H1 (cell line): ENCODE measurements around the gene AK5. TPM values are rescaled to one million over a fixed set of nuclear protein-coding genes. Genes with fewer than 3 reads are reported as not detected.

Experiments used
- ATF2 ChIP-seq: IDR thresholded peaks from 2 replicates; pipeline ENCODE4 v1.6.1; 2012; ENCODE audit warnings: low read length, inconsistent platforms
- BRCA1 ChIP-seq: IDR thresholded peaks from 2 replicates; pipeline ENCODE4 v1.6.1; 2012; ENCODE audit warnings: low read depth, low read length, improper control_type of control experiment
- CBX5 ChIP-seq: fragments of 300-800, 300-1000 bp; sonication (generic); IDR thresholded peaks from 2 replicates; pipeline ENCODE4 v1.7.1; 2016; ENCODE audit warnings: antibody characterized with exemption, low read length, low read depth
- E2F6 ChIP-seq: IDR thresholded peaks from 2 replicates; pipeline ENCODE4 v1.6.1; 2012; ENCODE audit warnings: inconsistent platforms
- HDAC6 ChIP-seq: IDR thresholded peaks from one replicate; pipeline ENCODE4 v1.7.1; 2012; ENCODE audit warnings: low read depth, mild to moderate bottlenecking, inconsistent platforms, low read length, moderate library complexity
- KDM4A ChIP-seq: IDR thresholded peaks from one replicate; pipeline ENCODE4 v1.7.1; 2012; ENCODE audit warnings: low read depth, mild to moderate bottlenecking, moderate library complexity, low read length, inconsistent platforms; ENCODE audit not compliant: severe bottlenecking
- MAX ChIP-seq: IDR thresholded peaks from 2 replicates; pipeline ENCODE4 v1.6.1; 2012; ENCODE audit warnings: inconsistent platforms
- NANOG ChIP-seq: IDR thresholded peaks from 2 replicates; pipeline ENCODE4 v1.6.1; 2011; ENCODE audit warnings: low read length, low read depth, mild to moderate bottlenecking, inconsistent platforms; ENCODE audit not compliant: insufficient read depth, poor library complexity, severe bottlenecking
- PHF8 ChIP-seq: fragments of 200-600 bp; sonication (generic); conservative IDR thresholded peaks from 2 replicates; pipeline ENCODE4 v1.7.1; 2012; ENCODE audit warnings: low read depth, mild to moderate bottlenecking, inconsistent platforms, low read length, moderate library complexity
- RXRA ChIP-seq: IDR thresholded peaks from 2 replicates; pipeline ENCODE4 v1.6.1; 2011; ENCODE audit warnings: low read depth, mild to moderate bottlenecking, low read length, moderate library complexity; ENCODE audit not compliant: insufficient read depth
- SIX5 ChIP-seq: IDR thresholded peaks from 2 replicates; pipeline ENCODE4 v1.6.1; 2011; ENCODE audit warnings: mild to moderate bottlenecking, low read depth, low read length
- TAF7 ChIP-seq: optimal IDR thresholded peaks from 2 replicates; pipeline ENCODE3; 2011; ENCODE audit warnings: low read depth, mild to moderate bottlenecking, inconsistent platforms, low read length, moderate library complexity, borderline replicate concordance
- TEAD4 ChIP-seq: IDR thresholded peaks from 2 replicates; pipeline ENCODE4 v1.6.1; 2012; ENCODE audit warnings: low read depth, low read length, inconsistent platforms, mixed read lengths
- polyA plus RNA-seq, 7 experiments: library from polyadenylated mRNA; depleted of rRNA in 3 of 7; stranded (reverse) in 5 of 7; unstranded in 2 of 7; fragments of >200 nt in 5 of 7; fragments of 200-250 nt in 2 of 7; gene quantifications; 1 replicate in 5 of 7; 2 replicates in 1 of 7; 4 replicates in 1 of 7; pipeline versions ENCODE4 v1.2.1 to v1.2.3, GENCODE V29; 2011 to 2013; ENCODE audit warnings: missing spikeins in 2 of 7, mixed read lengths in 2 of 7
- total RNA-seq: library from RNA; stranded (reverse); fragmentation: NEBNext Ultra II Directional; extraction: Animal tissue kit (Norgen Biotek cat#: 25700); gene quantifications from 2 replicates; pipeline ENCODE4 v1.2.1, GENCODE V29; 2021

Gene AK5
- total and polyA plus RNA-seq, 2 of the 8 experiments (the other 6 are each of a cell fraction or from before 2014, with no cell fraction given): 2.0 to 7.1 TPM

- TF ChIP-seq TAF7 (no peak), BRCA1 (no peak), SIX5 (no peak), HDAC6 (no peak), E2F6 (no peak), MAX (peak; percentile 75), KDM4A (peak; percentile 12), ATF2 (no peak), CBX5 (no peak), RXRA (no peak), PHF8 (no peak), TEAD4 (no peak), NANOG (no peak)
Observed at GRCh38 chr1:77282866-77283539, 1.2 kb downstream of the AK5 start (continued).
